Measurements from ENCODE around the gene ENOSF1. TPM values are rescaled to one million over a fixed set of nuclear protein-coding genes. Genes with fewer than 3 reads are reported as not detected.
"Not testable (repeated sequence)": the region's sequence is repeated elsewhere in the genome, so short reads cannot be mapped to it uniquely, and the experiment has no call there.

The ENOSF1 gene, protein sequence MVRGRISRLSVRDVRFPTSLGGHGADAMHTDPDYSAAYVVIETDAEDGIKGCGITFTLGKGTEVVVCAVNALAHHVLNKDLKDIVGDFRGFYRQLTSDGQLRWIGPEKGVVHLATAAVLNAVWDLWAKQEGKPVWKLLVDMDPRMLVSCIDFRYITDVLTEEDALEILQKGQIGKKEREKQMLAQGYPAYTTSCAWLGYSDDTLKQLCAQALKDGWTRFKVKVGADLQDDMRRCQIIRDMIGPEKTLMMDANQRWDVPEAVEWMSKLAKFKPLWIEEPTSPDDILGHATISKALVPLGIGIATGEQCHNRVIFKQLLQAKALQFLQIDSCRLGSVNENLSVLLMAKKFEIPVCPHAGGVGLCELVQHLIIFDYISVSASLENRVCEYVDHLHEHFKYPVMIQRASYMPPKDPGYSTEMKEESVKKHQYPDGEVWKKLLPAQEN
- total RNA-seq: 53.5 TPM

DNA sequence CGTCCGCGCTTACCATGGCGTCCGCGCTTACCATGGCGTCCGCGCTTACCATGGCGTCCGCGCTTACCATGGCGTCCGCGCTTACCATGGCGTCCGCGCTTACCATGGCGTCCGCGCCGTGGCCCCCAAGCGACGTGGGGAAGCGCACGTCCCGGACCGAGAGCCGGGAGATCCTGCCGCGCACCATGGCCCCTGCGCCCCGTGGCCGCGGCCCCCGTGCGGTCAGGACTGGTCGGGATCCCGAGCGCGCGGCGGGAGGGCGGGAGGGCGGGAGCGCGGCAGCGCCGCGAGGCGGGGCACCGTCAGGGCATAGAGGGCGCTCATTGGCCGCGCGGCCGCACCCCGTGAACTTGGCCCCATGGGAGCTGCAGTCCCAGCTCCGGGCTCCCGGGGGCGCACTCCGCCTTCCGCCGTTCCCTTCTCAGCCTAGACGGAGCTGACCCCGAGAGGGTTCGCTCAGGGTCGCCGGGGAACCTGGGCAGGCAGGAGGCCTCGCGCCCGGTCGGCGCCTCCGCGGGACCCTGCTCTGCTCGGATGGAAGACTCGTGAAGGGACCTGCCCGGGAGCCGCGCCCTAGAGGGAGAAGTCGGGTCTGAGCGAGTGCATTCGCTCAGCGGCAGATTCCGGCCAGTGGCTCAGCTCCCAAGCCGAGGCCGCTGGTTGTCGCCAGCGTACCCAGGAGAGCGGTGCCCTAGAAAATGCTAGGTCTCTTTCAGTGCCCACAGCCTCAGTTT, at the start of gene ENOSF1:
ENOSF1 (minus strand) TSS at position 230 of the 734 bp plus-strand sequence; CDS start at position 187, 43 bp downstream.
- intact Hi-C loops (cut with DNase I): no loop called here
- no peaks in the 10 kb centered on the region for H3K27me3 ChIP-seq

DNA sequence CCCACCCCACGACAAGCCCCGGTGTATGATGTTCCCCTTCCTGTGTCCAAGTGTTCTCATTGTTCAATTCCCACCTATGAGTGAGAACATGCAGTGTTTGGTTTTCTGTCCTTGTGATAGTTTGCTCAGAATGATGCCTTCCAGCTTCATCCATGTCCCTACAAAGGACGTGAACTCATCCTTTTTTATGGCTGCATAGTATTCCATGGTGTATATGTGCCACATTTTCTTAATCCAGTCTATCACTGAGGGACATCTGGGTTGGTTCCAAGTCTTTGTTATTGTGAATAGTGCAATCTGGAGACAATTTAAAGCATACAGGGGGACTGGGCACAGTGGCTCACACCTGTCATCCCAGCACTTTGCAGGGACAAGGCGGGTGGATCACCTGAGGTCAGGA, 47.4 kb upstream of the ENOSF1 start:
- H3K4me3 ChIP-seq; H3K27ac ChIP-seq; H3K4me1 ChIP-seq; intact Hi-C loops (cut with DNase I); DNase-seq (ENCODE audit: extremely low spot score in 2 of 2); H3K36me3 ChIP-seq; H3K9me3 ChIP-seq; H3K27me3 ChIP-seq: not testable (repeated sequence)

More for the DNA sequence above, at the start of gene ENOSF1:
- Histone ChIP-seq H3K36me3 (no peaks in the 10 kb centered on the region), H3K4me3 (peak within 1 kb of the TSS; percentile 53 to 56), H3K4me1 (peaks cover 23% of the 10 kb centered on the region), H3K27ac (peak within 1 kb of the TSS; percentile 47), H3K9me3 (no peaks in the 10 kb centered on the region)
- TF ChIP-seq POLR2AphosphoS5 (IDR thresholded peaks at IDR 0.05; ENCODE audit: insufficient read depth in 1 of 2, low read depth in 1 of 2) (no peak), POLR2A (IDR thresholded peaks at IDR 0.05) (peak in 1 of 2 donors; percentile 19)
- TF ChIP-seq, protein P1, sequence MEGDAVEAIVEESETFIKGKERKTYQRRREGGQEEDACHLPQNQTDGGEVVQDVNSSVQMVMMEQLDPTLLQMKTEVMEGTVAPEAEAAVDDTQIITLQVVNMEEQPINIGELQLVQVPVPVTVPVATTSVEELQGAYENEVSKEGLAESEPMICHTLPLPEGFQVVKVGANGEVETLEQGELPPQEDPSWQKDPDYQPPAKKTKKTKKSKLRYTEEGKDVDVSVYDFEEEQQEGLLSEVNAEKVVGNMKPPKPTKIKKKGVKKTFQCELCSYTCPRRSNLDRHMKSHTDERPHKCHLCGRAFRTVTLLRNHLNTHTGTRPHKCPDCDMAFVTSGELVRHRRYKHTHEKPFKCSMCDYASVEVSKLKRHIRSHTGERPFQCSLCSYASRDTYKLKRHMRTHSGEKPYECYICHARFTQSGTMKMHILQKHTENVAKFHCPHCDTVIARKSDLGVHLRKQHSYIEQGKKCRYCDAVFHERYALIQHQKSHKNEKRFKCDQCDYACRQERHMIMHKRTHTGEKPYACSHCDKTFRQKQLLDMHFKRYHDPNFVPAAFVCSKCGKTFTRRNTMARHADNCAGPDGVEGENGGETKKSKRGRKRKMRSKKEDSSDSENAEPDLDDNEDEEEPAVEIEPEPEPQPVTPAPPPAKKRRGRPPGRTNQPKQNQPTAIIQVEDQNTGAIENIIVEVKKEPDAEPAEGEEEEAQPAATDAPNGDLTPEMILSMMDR (IDR thresholded peaks at IDR 0.05): peak; percentile 33 to 70 (median 67)
- no peak for DNase-seq (ENCODE audit: extremely low spot score in 2 of 2)

DNA sequence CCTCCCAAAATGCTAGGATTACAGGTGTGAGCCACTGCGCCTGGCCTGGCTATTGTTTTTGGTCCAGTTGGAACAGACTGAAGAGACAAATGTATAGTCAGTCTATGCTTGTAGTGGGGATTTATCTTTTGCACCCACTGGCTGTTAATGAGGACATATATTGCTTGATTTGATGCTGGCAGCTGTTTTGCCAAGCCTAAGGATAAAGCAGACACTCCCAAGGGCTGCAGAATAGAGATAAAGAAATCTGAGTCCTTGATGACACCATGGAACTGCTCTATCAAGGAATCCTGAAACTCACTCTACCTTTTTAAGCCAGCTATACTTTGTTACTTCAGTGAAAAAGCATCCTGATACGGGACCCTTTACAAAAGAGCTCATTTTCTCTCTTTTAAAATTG, 43.1 kb upstream of the ENOSF1 start:
- TF ChIP-seq POLR2A (IDR thresholded peaks at IDR 0.05) (no peak), POLR2AphosphoS5 (IDR thresholded peaks at IDR 0.05; ENCODE audit: insufficient read depth in 1 of 2, low read depth in 1 of 2) (no peak)
- TF ChIP-seq, protein P1 (IDR thresholded peaks at IDR 0.05): no peak
- no peak overlapping the region for H3K27ac ChIP-seq
- no peaks in the 10 kb centered on the region for H3K27me3 ChIP-seq
- no peaks in the 10 kb centered on the region for H3K9me3 ChIP-seq
- H3K4me3 ChIP-seq: no peak overlapping the region
- peaks cover 0 to 8% of the 10 kb centered on the region in 2 donors for H3K36me3 ChIP-seq
- no peaks in the 10 kb centered on the region for H3K4me1 ChIP-seq
- intact Hi-C loops (cut with DNase I): no loop called here
- DNase-seq (ENCODE audit: extremely low spot score in 2 of 2): no peak

GRCh38 chr18:754656-755055, 42.2 kb upstream of the ENOSF1 start:
- intact Hi-C loops (cut with DNase I): no loop called here
- no peaks in the 10 kb centered on the region for H3K9me3 ChIP-seq
- peaks cover 0 to 8% of the 10 kb centered on the region in 2 donors for H3K36me3 ChIP-seq
- TF ChIP-seq, protein P1 (IDR thresholded peaks at IDR 0.05): no peak
- TF ChIP-seq POLR2AphosphoS5 (IDR thresholded peaks at IDR 0.05; ENCODE audit: insufficient read depth in 1 of 2, low read depth in 1 of 2) (no peak), POLR2A (IDR thresholded peaks at IDR 0.05) (no peak)
- no peak for DNase-seq (ENCODE audit: extremely low spot score in 2 of 2)
- H3K27me3 ChIP-seq: no peaks in the 10 kb centered on the region
- no peak overlapping the region for H3K27ac ChIP-seq
- no peak overlapping the region for H3K4me3 ChIP-seq
- no peaks in the 10 kb centered on the region for H3K4me1 ChIP-seq

DNA sequence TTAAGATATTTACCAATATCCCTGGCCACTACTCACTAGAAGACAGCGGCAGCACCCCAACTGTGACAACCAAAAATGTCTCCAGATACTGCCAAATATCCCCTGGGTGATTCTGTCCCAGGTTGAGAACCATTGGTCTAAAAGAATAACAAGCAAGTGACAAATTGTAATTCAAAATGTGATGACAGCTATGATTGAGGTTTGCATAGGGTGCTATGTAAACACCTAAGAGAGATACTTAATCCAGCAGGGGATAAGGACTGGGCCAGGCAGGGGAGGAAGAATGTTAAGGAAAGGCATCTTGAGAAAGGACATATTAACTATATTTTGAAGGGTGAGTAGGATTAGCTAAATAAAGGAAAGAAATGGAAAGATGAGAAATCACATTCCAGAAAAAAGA, 38.0 kb upstream of the ENOSF1 start:
- no peak for TF ChIP-seq POLR2AphosphoS5 (IDR thresholded peaks at IDR 0.05; ENCODE audit: insufficient read depth in 1 of 2, low read depth in 1 of 2)
- no peak for TF ChIP-seq POLR2A (IDR thresholded peaks at IDR 0.05)
- TF ChIP-seq, protein P1 (IDR thresholded peaks at IDR 0.05): no peak
- intact Hi-C loops (cut with DNase I): no loop called here
- no peak for DNase-seq (ENCODE audit: extremely low spot score in 2 of 2)
- no peaks in the 10 kb centered on the region for H3K9me3 ChIP-seq
- no peak overlapping the region for H3K4me3 ChIP-seq
- H3K4me1 ChIP-seq: no peaks in the 10 kb centered on the region
- no peak overlapping the region for H3K27ac ChIP-seq
- H3K36me3 ChIP-seq: peaks cover 0 to 17% of the 10 kb centered on the region in 2 donors
- H3K27me3 ChIP-seq: no peaks in the 10 kb centered on the region
